Measurements from ENCODE around the gene CDH4.

The CDH4 gene

GRCh38 chr20:61494763-61495575 is 242.9 kb downstream of the CDH4 start:
- no peak for DNase-seq (ENCODE audit: low read depth)

DNA sequence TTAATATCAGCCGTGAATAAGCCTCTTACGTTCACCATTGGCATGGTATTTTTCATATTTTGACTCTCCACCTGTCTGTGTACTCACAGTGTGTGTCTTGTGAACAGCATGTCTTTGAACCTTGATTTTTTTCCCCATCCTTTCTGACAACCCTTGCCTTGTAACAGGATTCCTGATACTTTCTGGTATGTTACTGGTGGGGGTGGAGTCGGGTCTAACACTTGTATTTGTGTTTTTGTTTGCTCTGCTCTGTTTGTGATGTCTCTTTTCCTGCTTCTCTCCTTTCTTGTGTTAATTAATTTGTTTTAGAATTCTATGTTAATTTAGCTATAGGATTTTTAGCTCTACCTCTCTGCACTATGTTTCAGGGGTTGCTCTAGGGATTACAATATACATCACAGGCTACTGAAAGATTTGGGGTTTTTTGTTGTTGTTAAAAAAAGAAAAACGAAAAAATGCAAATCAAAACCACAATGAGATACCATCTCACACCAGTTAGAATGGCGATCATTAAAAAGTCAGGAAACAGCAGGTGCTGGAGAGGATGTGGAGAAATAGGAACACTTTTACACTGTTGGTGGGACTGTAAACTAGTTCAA is 245.1 kb downstream of the CDH4 start:
- DNase-seq (ENCODE audit: low read depth): no peak

DNA sequence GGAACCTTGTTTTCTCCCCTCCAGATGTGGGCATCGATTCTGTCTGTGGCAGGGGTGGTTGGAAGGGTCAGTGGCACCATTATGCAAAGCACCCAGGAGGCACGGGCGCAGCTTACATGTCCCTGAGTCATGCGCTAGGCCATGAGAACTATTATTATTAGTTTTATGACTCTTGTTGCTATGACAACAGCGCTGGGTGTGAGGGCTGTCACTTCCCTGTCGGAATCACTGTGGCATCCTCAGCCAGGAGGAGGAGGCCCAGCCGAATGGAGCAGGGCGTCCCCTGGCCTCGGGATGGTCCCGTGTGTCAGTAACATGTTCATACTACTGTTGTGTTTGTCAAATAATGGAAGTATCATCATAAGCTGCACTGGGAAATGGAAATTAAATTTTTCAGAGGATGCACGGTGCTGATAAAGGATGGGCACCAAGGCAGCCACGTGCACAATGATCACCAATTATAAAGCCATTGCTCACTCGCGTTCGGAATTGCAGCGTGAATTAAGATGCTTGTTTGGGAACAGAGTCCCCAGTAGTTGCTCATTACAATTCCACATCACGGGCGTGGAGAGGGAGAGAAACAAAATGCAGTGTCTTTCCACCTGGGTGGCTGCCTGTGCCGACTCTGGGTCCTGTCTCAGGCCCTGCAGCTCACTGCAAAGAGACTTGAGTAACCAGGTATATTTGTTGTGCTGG is 247.9 kb downstream of the CDH4 start:
- DNase-seq (ENCODE audit: low read depth): no peak

DNA sequence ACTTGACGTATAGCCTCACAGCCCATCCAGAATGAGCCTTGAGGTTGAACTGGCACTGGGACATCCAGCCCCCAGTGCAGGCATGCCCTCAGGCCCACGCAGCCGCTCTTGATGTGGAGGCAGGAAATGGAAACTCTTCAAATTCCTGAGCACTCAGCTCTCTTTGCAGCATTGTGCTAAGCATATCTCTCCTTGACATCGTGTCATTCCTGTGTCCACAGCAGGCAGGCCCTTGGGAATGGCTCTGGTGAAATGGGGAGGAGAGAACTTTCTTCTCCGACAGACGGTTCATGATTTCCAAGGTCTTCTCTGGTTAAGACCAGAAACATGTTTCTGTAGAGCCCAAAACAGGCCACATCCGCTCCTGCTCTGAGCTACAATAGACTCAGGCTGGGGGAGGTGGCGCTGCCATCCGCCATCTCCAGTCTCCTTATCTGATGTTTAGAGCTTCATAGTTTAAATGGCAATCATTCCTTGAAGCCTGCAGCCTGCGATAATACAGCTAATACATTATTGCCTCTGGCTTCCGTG is 248.8 kb downstream of the CDH4 start:
- DNase-seq (ENCODE audit: low read depth): no peak

DNA sequence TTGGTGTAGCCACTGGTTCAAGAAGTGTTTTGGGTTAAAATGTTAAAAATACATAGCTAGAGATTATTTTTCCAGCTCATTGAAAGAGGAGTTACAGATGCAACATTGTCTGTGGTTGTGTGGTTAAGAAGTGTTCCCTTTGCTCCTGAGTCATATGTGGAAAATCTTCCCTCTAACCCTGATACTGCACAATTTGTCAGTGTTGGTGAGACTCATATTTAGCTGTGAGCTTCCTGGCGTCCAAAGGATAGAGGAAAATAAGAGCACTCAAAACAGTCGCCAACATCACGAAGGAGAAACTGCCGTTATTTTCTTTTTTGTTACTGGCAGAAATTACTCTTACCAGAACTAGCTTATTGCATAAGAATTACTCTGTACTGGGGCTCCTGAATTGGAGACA is 250.4 kb downstream of the CDH4 start:
- DNase-seq (ENCODE audit: low read depth): no peak

- DNase-seq (ENCODE audit: low read depth): no peak
Measured at GRCh38 chr20:61503106-61503505, 251.0 kb downstream of the CDH4 start.

DNA sequence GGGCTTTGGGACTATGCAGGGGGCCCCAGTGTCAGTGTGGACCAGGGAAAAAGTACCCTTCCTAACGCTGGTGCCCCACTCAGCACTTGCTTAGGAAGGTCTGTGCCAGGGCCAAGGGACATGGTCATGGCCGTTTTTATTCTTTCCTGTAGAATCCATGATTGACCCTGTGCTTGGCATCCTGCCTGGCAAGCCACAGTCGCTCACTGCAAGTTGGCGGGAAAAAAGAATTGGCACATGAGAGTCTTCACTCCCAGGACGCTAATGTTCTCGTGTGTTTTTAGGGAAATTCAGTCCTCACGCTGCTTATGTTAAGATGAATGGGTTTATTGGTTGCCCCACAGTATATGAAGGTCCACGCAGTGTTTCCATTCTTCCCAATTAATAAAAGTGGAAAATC is 253.4 kb downstream of the CDH4 start:
- no peak for DNase-seq (ENCODE audit: low read depth)

DNA sequence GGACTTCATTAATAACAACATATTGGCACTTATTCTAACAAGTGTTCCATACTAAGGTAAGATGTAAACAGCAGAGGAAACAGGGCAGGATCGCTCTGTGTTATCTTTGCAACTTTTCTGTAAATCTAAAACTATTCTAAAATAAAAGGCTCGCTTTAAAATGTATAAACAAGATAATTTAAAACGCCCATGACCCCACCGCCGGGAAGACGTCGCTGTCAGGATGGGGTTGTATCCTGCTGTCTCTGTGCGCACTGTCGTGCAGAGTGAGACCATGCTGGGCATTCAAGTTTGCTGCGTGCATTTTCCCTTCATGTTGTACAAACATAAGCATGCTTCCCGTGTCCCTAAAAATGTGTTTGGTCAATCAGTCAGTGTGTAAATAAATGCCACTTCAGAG is 255.7 kb downstream of the CDH4 start:
- DNase-seq (ENCODE audit: low read depth): no peak

DNA sequence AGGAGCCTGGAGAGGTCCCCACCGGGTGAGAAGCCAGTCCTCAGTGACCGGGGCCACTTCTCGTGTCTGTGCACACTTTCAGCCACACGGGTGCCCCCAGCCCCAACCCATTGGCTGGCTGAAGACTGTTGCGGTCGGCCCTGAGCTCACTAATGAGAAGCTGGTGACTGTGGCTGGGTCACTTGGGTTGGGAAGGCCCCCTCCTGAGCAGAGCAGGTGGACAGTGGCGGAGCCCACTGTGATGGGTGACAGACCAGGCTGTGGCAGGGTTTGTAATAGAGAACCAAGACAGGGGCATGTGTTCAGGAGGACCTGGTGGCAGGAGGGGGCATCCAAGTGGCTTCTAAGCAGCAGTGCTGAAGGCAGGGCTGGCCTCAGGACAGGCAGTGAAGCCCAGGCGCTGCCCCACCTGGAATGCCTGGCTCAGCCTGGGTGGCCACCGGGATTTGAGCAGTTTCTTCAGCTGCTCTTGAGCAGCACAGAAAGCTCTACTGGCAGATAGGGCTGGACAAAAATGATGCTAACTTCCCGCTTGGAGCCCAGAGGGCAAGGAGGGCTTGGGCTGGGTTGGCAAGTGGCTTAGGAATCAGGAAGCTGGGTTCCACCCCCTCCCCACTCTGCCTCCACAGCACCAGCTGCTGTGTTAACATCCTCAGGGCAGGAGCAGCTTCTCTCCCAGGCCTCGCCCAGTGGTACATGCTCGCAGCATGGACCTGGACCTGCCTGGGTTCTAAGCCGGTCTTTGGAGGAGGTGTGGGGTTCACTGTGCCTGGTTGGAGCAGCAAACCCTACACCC is 256.4 kb downstream of the CDH4 start:
- no peak for DNase-seq (ENCODE audit: low read depth)

DNA sequence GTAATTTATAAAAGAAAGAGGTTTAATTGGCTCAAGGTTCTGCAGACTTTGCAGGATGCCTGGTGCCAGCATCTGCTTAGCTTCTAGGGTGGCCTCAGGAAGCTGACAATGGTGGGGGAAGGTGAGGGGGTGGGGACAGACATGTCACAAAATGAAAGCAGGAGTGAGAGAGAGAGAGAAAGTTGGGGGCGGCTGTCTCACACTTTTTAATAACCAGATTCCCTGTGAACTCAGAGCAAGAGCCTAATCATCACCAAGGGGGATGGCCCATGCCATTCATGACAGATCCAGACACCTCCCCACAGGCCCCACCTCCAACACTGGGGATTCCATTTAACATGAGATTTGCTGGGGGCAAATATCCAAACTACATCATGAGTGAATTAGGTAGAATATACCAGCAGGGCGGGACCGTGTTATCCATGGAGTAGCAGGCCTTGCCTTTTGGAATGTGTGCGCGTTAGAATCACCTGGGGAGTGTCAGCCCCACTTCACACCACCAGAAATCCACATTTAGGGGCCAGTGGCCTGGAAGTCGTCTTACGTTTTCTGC is 258.8 kb downstream of the CDH4 start:
- DNase-seq (ENCODE audit: low read depth): no peak

GRCh38 chr20:61512475-61512874 is 260.4 kb downstream of the CDH4 start:
- no peak for DNase-seq (ENCODE audit: low read depth)

GRCh38 chr20:61513124-61514017 is 261.3 kb downstream of the CDH4 start:
- DNase-seq (ENCODE audit: low read depth): no peak

GRCh38 chr20:61514018-61514365 is 261.9 kb downstream of the CDH4 start:
- no peak for DNase-seq (ENCODE audit: low read depth)

- no peak for DNase-seq (ENCODE audit: low read depth)
Measured at GRCh38 chr20:61514396-61514795, 262.3 kb downstream of the CDH4 start.

DNA sequence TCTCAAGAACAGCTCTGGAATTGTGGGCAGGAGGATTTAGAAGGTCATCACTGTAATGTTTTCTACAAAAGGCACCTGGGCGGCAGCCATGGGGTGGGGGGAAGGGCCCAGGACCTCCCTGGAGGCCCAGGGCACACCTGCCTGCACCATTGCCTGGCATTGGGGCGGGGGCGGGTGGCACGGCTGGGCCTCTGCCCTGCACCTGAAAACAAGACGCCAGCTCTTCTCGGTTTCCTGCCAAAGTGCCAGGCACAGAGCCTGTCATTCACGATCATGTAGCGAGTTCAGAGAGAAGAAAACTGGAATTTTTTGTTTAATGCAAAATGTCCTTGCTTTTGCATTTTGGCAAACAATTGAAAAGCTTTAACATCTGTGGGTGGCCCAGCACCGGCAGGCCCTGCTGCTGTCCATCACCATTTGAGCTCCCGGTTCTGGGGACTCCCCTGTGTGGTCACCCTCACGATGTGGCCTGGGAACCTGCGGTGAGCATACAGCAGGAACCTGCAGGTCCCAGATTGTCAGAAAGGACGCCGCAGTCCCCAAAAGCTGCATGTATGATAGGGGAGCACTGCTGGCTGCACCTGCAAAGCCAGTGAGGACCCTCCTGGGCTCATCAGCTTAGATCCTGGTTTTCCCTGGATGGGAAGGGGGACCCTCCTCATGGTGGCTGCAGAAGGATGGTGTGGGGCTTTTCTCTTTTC is 262.9 kb downstream of the CDH4 start:
- no peak for DNase-seq (ENCODE audit: low read depth)

DNA sequence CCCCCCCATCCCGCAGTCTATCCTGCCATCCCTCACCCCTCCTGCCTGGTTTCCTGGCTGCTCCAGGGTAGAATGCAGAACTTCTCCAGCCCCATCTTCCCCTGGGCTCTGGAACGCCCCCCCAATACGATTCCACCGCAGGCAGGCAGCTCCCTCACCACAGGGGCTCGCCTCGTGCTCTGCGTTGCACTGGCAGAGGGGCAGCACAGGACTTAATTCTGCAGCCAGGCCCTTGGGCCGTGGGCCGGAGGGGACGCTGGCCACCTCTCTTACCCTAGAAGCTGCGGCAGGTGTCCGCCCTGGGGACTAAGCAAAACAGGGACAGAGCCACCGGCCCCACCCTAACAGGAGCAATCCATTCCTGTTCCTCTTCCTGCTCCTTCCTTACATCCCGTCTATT is 263.9 kb downstream of the CDH4 start:
- no peak for DNase-seq (ENCODE audit: low read depth)

DNA sequence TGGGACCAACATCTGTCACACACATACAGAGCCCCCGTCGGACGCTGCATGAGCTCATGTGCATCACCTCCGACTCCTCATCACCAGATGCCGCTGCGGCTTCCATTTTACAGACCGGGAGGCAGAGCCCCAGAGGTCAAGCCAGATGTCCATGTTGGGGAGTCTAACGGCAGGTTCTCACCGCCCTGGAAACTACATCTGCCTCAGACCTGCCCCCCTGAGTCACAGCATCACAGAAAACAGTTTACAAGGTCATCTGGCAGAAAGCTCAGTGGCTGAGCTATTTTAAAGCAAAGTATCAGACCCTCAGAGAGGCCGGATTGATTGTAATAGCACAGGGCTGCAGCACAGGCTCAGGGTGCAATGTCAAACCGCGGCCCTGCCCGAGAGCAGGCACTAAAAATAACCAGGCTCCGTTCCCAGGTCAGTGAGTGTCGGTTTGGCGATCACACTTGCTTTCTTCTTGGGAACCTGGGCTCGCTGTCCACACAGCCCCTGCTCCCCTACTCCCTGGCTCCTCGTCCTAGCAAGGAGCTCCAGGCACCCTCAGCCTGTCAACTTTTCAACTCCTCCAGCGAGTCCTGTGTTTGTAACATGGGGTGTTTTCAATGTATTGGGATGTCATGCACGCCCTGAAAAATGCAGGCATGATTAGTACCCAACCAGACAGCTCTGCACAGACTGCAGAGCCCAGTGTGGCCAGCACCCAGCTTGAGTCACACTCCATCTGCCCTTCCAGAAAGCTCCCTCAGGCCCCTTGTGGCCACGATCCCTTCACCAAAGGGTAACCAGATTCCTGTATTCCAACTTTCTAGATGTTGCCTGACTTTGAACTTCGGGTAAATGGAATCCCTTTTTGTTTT is 264.5 kb downstream of the CDH4 start:
- no peak for DNase-seq (ENCODE audit: low read depth)

- DNase-seq (ENCODE audit: low read depth): no peak
Measured at GRCh38 chr20:61517419-61517818, 265.4 kb downstream of the CDH4 start.

DNA sequence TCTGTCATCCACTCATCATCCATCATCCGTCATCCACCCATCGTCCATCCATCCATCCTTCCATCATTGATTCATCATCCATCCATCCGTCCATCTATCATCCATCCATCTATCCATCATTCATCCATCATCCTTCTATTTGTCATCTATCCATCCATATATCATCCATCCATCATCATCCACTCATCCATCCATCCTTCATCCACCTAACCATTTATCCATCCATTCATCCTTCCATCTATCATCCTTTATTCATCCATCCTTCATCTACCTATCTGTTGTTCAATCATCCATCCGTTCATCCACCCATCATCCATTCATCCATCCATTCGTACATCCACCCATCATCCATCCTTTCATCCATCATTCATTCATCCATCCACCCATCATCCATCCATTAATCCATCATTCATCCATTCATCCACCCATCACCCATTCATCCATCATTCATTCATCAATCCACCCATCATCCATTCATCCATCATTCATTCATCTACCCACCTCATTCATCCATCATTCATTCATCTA is 266.4 kb downstream of the CDH4 start:
- DNase-seq (ENCODE audit: low read depth): no peak
